Measurements from ENCODE around the gene PMFBP1. TPM values are rescaled to one million over a fixed set of nuclear protein-coding genes. Genes with fewer than 3 reads are reported as not detected.

Gene PMFBP1
- total RNA-seq, 1 donor from 2014 or later, result 1.2 TPM

DNA sequence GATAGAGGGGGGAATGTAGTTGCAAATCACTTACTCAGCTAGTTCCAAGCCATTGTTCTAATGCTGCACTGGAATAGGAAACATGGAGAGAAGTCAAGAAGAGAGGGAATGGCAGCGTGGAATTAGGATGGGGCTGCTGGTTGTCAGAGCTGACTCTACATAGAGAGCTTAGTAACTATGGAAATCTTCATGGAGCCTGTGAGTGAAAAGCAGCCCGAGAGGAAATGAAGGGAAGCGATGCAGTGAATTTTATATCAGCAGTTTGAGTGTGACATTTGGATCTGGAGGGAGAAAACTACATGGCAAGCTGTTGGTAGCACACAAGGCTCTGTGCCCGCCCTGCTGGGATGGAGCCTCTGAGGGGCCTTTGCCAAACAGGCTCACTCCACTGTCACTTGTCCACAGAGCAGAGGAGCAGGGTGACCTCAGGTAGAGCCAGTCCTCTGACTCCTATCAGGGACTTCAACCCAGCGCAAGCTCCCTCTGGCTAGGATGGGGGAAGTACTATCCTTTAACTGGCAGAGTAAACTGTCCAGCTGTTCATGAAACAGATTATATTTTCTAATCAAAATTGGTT, 27.9 kb upstream of the PMFBP1 start:
- Histone ChIP-seq H3K9ac (ENCODE audit: low read length) (no peak overlapping the region), H3K27ac (ENCODE audit: low read depth, low read length) (no peak overlapping the region), H3K4me2 (ENCODE audit: low read length) (no peak overlapping the region), H3K4me1 (ENCODE audit: insufficient read depth, low read length) (peaks cover 13% of the 10 kb centered on the region), H3K9me3 (ENCODE audit: insufficient read depth, low read depth, low read length) (no peaks in the 10 kb centered on the region), H4K20me1 (ENCODE audit: insufficient read depth, low read length) (no peaks in the 10 kb centered on the region), H3K79me2 (ENCODE audit: insufficient read depth, low read length) (no peaks in the 10 kb centered on the region), H2AFZ (ENCODE audit: low read depth, low read length) (no peak overlapping the region), H3K27me3 (ENCODE audit: insufficient read depth, low read length) (no peaks in the 10 kb centered on the region), H3K4me3 (ENCODE audit: insufficient read depth, low read depth, low read length) (no peak overlapping the region), H3K36me3 (ENCODE audit: insufficient read depth, low read length) (no peaks in the 10 kb centered on the region)
- Mint-ChIP-seq H3K4me1 (ENCODE audit: low read depth, unreplicated experiment) (peaks cover 16% of the 10 kb centered on the region), H3K36me3 (ENCODE audit: low read depth, unreplicated experiment) (no peaks in the 10 kb centered on the region), H3K27me3 (ENCODE audit: low read depth, unreplicated experiment) (peaks cover 3% of the 10 kb centered on the region), H3K9me3 (ENCODE audit: unreplicated experiment) (no peaks in the 10 kb centered on the region), H3K4me3 (ENCODE audit: unreplicated experiment) (no peak overlapping the region), H3K27ac (ENCODE audit: unreplicated experiment) (no peak overlapping the region)
- DNase-seq (ENCODE audit: low read depth), result no peak
- TF ChIP-seq, protein P1, sequence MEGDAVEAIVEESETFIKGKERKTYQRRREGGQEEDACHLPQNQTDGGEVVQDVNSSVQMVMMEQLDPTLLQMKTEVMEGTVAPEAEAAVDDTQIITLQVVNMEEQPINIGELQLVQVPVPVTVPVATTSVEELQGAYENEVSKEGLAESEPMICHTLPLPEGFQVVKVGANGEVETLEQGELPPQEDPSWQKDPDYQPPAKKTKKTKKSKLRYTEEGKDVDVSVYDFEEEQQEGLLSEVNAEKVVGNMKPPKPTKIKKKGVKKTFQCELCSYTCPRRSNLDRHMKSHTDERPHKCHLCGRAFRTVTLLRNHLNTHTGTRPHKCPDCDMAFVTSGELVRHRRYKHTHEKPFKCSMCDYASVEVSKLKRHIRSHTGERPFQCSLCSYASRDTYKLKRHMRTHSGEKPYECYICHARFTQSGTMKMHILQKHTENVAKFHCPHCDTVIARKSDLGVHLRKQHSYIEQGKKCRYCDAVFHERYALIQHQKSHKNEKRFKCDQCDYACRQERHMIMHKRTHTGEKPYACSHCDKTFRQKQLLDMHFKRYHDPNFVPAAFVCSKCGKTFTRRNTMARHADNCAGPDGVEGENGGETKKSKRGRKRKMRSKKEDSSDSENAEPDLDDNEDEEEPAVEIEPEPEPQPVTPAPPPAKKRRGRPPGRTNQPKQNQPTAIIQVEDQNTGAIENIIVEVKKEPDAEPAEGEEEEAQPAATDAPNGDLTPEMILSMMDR (IDR thresholded peaks at IDR 0.05; ENCODE audit: insufficient read depth, low read depth, low read length), result no peak
- TF ChIP-seq EZH2 (IDR thresholded peaks at IDR 0.05; ENCODE audit: insufficient read depth, low read length), result no peak
- no peak for FAIRE-seq

DNA sequence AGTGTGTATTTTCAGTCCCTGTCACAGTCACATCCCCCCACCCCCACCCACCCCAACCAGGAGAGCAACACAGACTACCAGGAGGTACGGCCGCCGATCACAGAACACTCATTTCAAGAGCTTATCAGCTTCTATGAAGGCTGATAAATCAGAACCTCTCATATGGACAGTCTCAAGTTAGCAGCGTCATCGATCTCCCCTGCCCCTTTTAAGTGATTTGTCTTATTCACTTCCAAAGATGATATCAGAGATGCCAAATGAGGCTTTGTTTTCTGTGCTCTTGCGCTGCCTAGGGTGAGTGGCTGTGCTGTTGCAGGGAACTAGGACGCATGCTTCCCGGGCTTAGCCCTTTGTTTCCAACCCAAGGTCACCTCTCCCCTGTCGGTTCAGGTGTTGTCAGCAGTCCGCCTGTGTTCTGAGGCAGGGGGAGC, 26.8 kb upstream of the PMFBP1 start:
- Mint-ChIP-seq H3K4me1 (ENCODE audit: low read depth, unreplicated experiment) (peaks cover 16% of the 10 kb centered on the region), H3K36me3 (ENCODE audit: low read depth, unreplicated experiment) (no peaks in the 10 kb centered on the region), H3K27me3 (ENCODE audit: low read depth, unreplicated experiment) (peaks cover 3% of the 10 kb centered on the region), H3K9me3 (ENCODE audit: unreplicated experiment) (no peaks in the 10 kb centered on the region), H3K27ac (ENCODE audit: unreplicated experiment) (no peak overlapping the region), H3K4me3 (ENCODE audit: unreplicated experiment) (no peak overlapping the region)
- no peak for FAIRE-seq
- H3K27ac ChIP-seq (ENCODE audit: low read depth, low read length), result no peak overlapping the region
- H3K27me3 ChIP-seq (ENCODE audit: insufficient read depth, low read length), result no peaks in the 10 kb centered on the region
- peaks cover 13% of the 10 kb centered on the region for H3K4me1 ChIP-seq (ENCODE audit: insufficient read depth, low read length)
- H3K4me2 ChIP-seq (ENCODE audit: low read length), result no peak overlapping the region
- no peak overlapping the region for H3K9ac ChIP-seq (ENCODE audit: low read length)
- no peak overlapping the region for H3K4me3 ChIP-seq (ENCODE audit: insufficient read depth, low read depth, low read length)
- H2AFZ ChIP-seq (ENCODE audit: low read depth, low read length), result no peak overlapping the region
- H3K79me2 ChIP-seq (ENCODE audit: insufficient read depth, low read length), result no peaks in the 10 kb centered on the region
- H4K20me1 ChIP-seq (ENCODE audit: insufficient read depth, low read length), result no peaks in the 10 kb centered on the region
- H3K36me3 ChIP-seq (ENCODE audit: insufficient read depth, low read length), result no peaks in the 10 kb centered on the region
- no peak for DNase-seq (ENCODE audit: low read depth)
- H3K9me3 ChIP-seq (ENCODE audit: insufficient read depth, low read depth, low read length), result no peaks in the 10 kb centered on the region
- TF ChIP-seq, protein P1 (IDR thresholded peaks at IDR 0.05; ENCODE audit: insufficient read depth, low read depth, low read length), result no peak
- TF ChIP-seq EZH2 (IDR thresholded peaks at IDR 0.05; ENCODE audit: insufficient read depth, low read length), result no peak

DNA sequence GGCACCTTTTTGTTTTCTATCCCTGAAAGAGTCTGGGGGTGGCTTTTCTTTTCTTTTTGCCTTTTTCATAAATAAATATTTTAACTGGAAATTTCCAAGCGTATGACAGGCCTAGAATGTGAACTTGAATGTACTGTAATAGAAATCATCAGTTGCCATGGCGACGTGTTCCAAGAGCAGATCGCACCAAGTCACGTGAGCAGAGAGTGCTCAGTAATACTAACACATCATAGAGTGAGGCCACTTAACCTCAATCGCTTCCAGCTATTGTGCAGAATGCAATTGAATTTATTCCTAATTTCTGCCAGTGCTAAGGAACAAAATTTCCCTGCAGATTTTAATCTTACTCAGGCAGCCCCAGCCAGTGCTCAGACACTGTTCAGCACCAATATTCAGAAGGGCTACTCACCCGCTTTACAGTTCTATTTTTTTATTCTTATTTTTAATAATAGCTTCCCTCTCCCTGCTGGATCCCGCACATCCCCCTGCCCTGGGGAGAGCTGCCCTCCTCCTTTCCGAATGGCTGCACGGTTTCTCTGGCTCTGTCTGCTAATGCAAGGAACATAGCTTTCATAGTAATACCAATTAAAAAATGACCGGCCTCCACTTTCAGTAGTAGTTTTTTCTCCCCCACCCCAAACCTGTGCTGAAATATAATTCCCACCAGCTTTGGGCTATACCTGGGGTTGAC, 26.2 kb upstream of the PMFBP1 start:
- FAIRE-seq, result no peak

More for the DNA sequence above, 26.2 kb upstream of the PMFBP1 start:
- Histone ChIP-seq H3K4me2 (ENCODE audit: low read length) (peak overlapping the region; percentile 36), H2AFZ (ENCODE audit: low read depth, low read length) (no peak overlapping the region), H4K20me1 (ENCODE audit: insufficient read depth, low read length) (no peaks in the 10 kb centered on the region), H3K27ac (ENCODE audit: low read depth, low read length) (no peak overlapping the region), H3K79me2 (ENCODE audit: insufficient read depth, low read length) (no peaks in the 10 kb centered on the region), H3K9me3 (ENCODE audit: insufficient read depth, low read depth, low read length) (no peaks in the 10 kb centered on the region), H3K4me3 (ENCODE audit: insufficient read depth, low read depth, low read length) (no peak overlapping the region), H3K36me3 (ENCODE audit: insufficient read depth, low read length) (no peaks in the 10 kb centered on the region), H3K4me1 (ENCODE audit: insufficient read depth, low read length) (peaks cover 9% of the 10 kb centered on the region), H3K9ac (ENCODE audit: low read length) (no peak overlapping the region), H3K27me3 (ENCODE audit: insufficient read depth, low read length) (no peaks in the 10 kb centered on the region)
- Mint-ChIP-seq H3K4me3 (ENCODE audit: unreplicated experiment) (no peak overlapping the region), H3K36me3 (ENCODE audit: low read depth, unreplicated experiment) (no peaks in the 10 kb centered on the region), H3K9me3 (ENCODE audit: unreplicated experiment) (no peaks in the 10 kb centered on the region), H3K27me3 (ENCODE audit: low read depth, unreplicated experiment) (peaks cover 3% of the 10 kb centered on the region), H3K4me1 (ENCODE audit: low read depth, unreplicated experiment) (peaks cover 11% of the 10 kb centered on the region), H3K27ac (ENCODE audit: unreplicated experiment) (no peak overlapping the region)
- TF ChIP-seq EZH2 (IDR thresholded peaks at IDR 0.05; ENCODE audit: insufficient read depth, low read length), result no peak
- TF ChIP-seq, protein P1 (IDR thresholded peaks at IDR 0.05; ENCODE audit: insufficient read depth, low read depth, low read length), result no peak
- DNase-seq (ENCODE audit: low read depth), result peak; percentile 69
